Measurements from ENCODE around the gene JAZF1.

DNA sequence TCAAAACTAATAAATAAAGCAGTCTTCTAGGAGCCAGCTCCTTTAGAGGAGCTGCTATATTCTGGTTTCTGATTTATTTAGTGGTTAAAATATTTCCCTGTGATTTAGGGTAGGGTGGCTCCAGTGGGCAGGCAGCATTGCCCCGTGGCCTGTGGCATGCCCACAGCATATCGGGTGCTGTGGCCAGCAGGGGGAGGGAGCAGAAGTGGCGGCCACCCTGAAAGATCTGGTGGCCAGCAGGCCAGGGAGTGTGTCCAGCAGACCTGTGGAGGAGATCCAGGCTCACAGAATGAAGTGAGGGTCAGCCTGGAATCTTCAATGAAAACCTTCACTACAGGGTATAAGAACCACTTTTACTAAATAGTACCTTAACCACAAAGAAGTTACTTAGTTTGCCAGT lies 251.5 kb downstream of the JAZF1 start:
- TF ChIP-seq, protein P1, sequence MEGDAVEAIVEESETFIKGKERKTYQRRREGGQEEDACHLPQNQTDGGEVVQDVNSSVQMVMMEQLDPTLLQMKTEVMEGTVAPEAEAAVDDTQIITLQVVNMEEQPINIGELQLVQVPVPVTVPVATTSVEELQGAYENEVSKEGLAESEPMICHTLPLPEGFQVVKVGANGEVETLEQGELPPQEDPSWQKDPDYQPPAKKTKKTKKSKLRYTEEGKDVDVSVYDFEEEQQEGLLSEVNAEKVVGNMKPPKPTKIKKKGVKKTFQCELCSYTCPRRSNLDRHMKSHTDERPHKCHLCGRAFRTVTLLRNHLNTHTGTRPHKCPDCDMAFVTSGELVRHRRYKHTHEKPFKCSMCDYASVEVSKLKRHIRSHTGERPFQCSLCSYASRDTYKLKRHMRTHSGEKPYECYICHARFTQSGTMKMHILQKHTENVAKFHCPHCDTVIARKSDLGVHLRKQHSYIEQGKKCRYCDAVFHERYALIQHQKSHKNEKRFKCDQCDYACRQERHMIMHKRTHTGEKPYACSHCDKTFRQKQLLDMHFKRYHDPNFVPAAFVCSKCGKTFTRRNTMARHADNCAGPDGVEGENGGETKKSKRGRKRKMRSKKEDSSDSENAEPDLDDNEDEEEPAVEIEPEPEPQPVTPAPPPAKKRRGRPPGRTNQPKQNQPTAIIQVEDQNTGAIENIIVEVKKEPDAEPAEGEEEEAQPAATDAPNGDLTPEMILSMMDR (IDR thresholded peaks at IDR 0.05), result no peak
- TF ChIP-seq POLR2A (IDR thresholded peaks at IDR 0.05) (no peak), EP300 (IDR thresholded peaks at IDR 0.05) (no peak), POLR2AphosphoS5 (IDR thresholded peaks at IDR 0.05) (no peak)
